Measurements from ENCODE around the gene DHDH.
"Not testable (repeated sequence)": the region's sequence is repeated elsewhere in the genome, so short reads cannot be mapped to it uniquely, and the experiment has no call there.

Gene DHDH

GRCh38 chr19:48915757-48916156, 17.7 kb upstream of the DHDH start:
- Histone ChIP-seq H3K9me3 (ENCODE audit: control insufficient read depth, low read length) (no peaks in the 10 kb centered on the region), H3K4me1 (ENCODE audit: control insufficient read depth, insufficient read depth, low read length) (no peaks in the 10 kb centered on the region), H3K27me3 (ENCODE audit: control insufficient read depth, insufficient read depth, low read length, poor library complexity, severe bottlenecking) (no peaks in the 10 kb centered on the region), H3K27ac (ENCODE audit: insufficient read depth, low read depth, low read length, poor library complexity, severe bottlenecking) (no peak overlapping the region), H3K36me3 (ENCODE audit: control insufficient read depth, insufficient read depth, low read length) (peaks cover 23% of the 10 kb centered on the region), H3K4me3 (ENCODE audit: insufficient read depth, low read depth, low read length) (no peak overlapping the region)
- 84 to 86% methylated on average over 7 to 8 of the region's 8 CpGs for WGBS, 2 experiments

GRCh38 chr19:48918071-48918470, 15.4 kb upstream of the DHDH start:
- 94 to 95% methylated on average over 6 of the region's 6 CpGs for WGBS, 2 experiments
- Histone ChIP-seq H3K4me3 (ENCODE audit: insufficient read depth, low read depth, low read length) (no peak overlapping the region), H3K9me3 (ENCODE audit: control insufficient read depth, low read length) (no peaks in the 10 kb centered on the region), H3K36me3 (ENCODE audit: control insufficient read depth, insufficient read depth, low read length) (peaks cover 11% of the 10 kb centered on the region), H3K4me1 (ENCODE audit: control insufficient read depth, insufficient read depth, low read length) (no peaks in the 10 kb centered on the region), H3K27me3 (ENCODE audit: control insufficient read depth, insufficient read depth, low read length, poor library complexity, severe bottlenecking) (no peaks in the 10 kb centered on the region), H3K27ac (ENCODE audit: insufficient read depth, low read depth, low read length, poor library complexity, severe bottlenecking) (no peak overlapping the region)

GRCh38 chr19:48918801-48919247, 14.7 kb upstream of the DHDH start:
- H3K36me3 ChIP-seq (ENCODE audit: control insufficient read depth, insufficient read depth, low read length), result peaks cover 11% of the 10 kb centered on the region
- no peaks in the 10 kb centered on the region for H3K4me1 ChIP-seq (ENCODE audit: control insufficient read depth, insufficient read depth, low read length)
- WGBS, 2 experiments, result 84 to 85% methylated on average over 18 of the region's 18 CpGs

GRCh38 chr19:48919271-48919670, 14.2 kb upstream of the DHDH start:
- not testable (repeated sequence) for H3K4me1 ChIP-seq (ENCODE audit: control insufficient read depth, insufficient read depth, low read length); H3K27me3 ChIP-seq (ENCODE audit: control insufficient read depth, insufficient read depth, low read length, poor library complexity, severe bottlenecking); H3K27ac ChIP-seq (ENCODE audit: insufficient read depth, low read depth, low read length, poor library complexity, severe bottlenecking); H3K4me3 ChIP-seq (ENCODE audit: insufficient read depth, low read depth, low read length); H3K9me3 ChIP-seq (ENCODE audit: control insufficient read depth, low read length)
- peaks cover 11% of the 10 kb centered on the region for H3K36me3 ChIP-seq (ENCODE audit: control insufficient read depth, insufficient read depth, low read length)
- WGBS, 2 experiments, result 92% methylated on average over 8 of the region's 8 CpGs

More at GRCh38 chr19:48918801-48919247, 14.7 kb upstream of the DHDH start:
- Histone ChIP-seq H3K9me3 (ENCODE audit: control insufficient read depth, low read length) (no peaks in the 10 kb centered on the region), H3K4me3 (ENCODE audit: insufficient read depth, low read depth, low read length) (no peak overlapping the region), H3K27me3 (ENCODE audit: control insufficient read depth, insufficient read depth, low read length, poor library complexity, severe bottlenecking) (no peaks in the 10 kb centered on the region), H3K27ac (ENCODE audit: insufficient read depth, low read depth, low read length, poor library complexity, severe bottlenecking) (no peak overlapping the region)

- Histone ChIP-seq H3K9me3 (ENCODE audit: control insufficient read depth, low read length) (no peaks in the 10 kb centered on the region), H3K27me3 (ENCODE audit: control insufficient read depth, insufficient read depth, low read length, poor library complexity, severe bottlenecking) (no peaks in the 10 kb centered on the region), H3K4me3 (ENCODE audit: insufficient read depth, low read depth, low read length) (no peak overlapping the region), H3K27ac (ENCODE audit: insufficient read depth, low read depth, low read length, poor library complexity, severe bottlenecking) (no peak overlapping the region), H3K4me1 (ENCODE audit: control insufficient read depth, insufficient read depth, low read length) (no peaks in the 10 kb centered on the region), H3K36me3 (ENCODE audit: control insufficient read depth, insufficient read depth, low read length) (peaks cover 3% of the 10 kb centered on the region)
- 84 to 86% methylated on average over 10 of the region's 10 CpGs for WGBS, 2 experiments
Measured at GRCh38 chr19:48920949-48921348, 12.6 kb upstream of the DHDH start.

- H3K4me1 ChIP-seq (ENCODE audit: control insufficient read depth, insufficient read depth, low read length), result no peaks in the 10 kb centered on the region
- no peak overlapping the region for H3K4me3 ChIP-seq (ENCODE audit: insufficient read depth, low read depth, low read length)
- no peaks in the 10 kb centered on the region for H3K9me3 ChIP-seq (ENCODE audit: control insufficient read depth, low read length)
- 95 to 96% methylated on average over 12 of the region's 12 CpGs for WGBS, 2 experiments
- no peaks in the 10 kb centered on the region for H3K36me3 ChIP-seq (ENCODE audit: control insufficient read depth, insufficient read depth, low read length)
- no peak overlapping the region for H3K27ac ChIP-seq (ENCODE audit: insufficient read depth, low read depth, low read length, poor library complexity, severe bottlenecking)
- no peaks in the 10 kb centered on the region for H3K27me3 ChIP-seq (ENCODE audit: control insufficient read depth, insufficient read depth, low read length, poor library complexity, severe bottlenecking)
Measured at GRCh38 chr19:48921721-48922500, 11.6 kb upstream of the DHDH start.

- Histone ChIP-seq H3K9me3 (ENCODE audit: control insufficient read depth, low read length) (no peaks in the 10 kb centered on the region), H3K27me3 (ENCODE audit: control insufficient read depth, insufficient read depth, low read length, poor library complexity, severe bottlenecking) (no peaks in the 10 kb centered on the region), H3K4me1 (ENCODE audit: control insufficient read depth, insufficient read depth, low read length) (no peaks in the 10 kb centered on the region), H3K27ac (ENCODE audit: insufficient read depth, low read depth, low read length, poor library complexity, severe bottlenecking) (no peak overlapping the region), H3K36me3 (ENCODE audit: control insufficient read depth, insufficient read depth, low read length) (no peaks in the 10 kb centered on the region), H3K4me3 (ENCODE audit: insufficient read depth, low read depth, low read length) (no peak overlapping the region)
- 91 to 92% methylated on average over 18 of the region's 18 CpGs for WGBS, 2 experiments
Measured at GRCh38 chr19:48922548-48923490, 10.7 kb upstream of the DHDH start.

- no peaks in the 10 kb centered on the region for H3K9me3 ChIP-seq (ENCODE audit: control insufficient read depth, low read length)
- H3K4me3 ChIP-seq (ENCODE audit: insufficient read depth, low read depth, low read length), result no peak overlapping the region
- no peaks in the 10 kb centered on the region for H3K36me3 ChIP-seq (ENCODE audit: control insufficient read depth, insufficient read depth, low read length)
- 86 to 88% methylated on average over 11 of the region's 11 CpGs for WGBS, 2 experiments
- H3K27ac ChIP-seq (ENCODE audit: insufficient read depth, low read depth, low read length, poor library complexity, severe bottlenecking), result no peak overlapping the region
- no peaks in the 10 kb centered on the region for H3K4me1 ChIP-seq (ENCODE audit: control insufficient read depth, insufficient read depth, low read length)
- no peaks in the 10 kb centered on the region for H3K27me3 ChIP-seq (ENCODE audit: control insufficient read depth, insufficient read depth, low read length, poor library complexity, severe bottlenecking)
Measured at GRCh38 chr19:48925240-48925843, 8.2 kb upstream of the DHDH start.

- not testable (repeated sequence) for H3K36me3 ChIP-seq (ENCODE audit: control insufficient read depth, insufficient read depth, low read length); H3K27ac ChIP-seq (ENCODE audit: insufficient read depth, low read depth, low read length, poor library complexity, severe bottlenecking); H3K27me3 ChIP-seq (ENCODE audit: control insufficient read depth, insufficient read depth, low read length, poor library complexity, severe bottlenecking); H3K4me3 ChIP-seq (ENCODE audit: insufficient read depth, low read depth, low read length); H3K4me1 ChIP-seq (ENCODE audit: control insufficient read depth, insufficient read depth, low read length); H3K9me3 ChIP-seq (ENCODE audit: control insufficient read depth, low read length)
- 87 to 88% methylated on average over 8 of the region's 8 CpGs for WGBS, 2 experiments
Measured at GRCh38 chr19:48925890-48926289, 7.6 kb upstream of the DHDH start.

GRCh38 chr19:48926909-48927308, 6.6 kb upstream of the DHDH start:
- no peak overlapping the region for H3K27ac ChIP-seq (ENCODE audit: insufficient read depth, low read depth, low read length, poor library complexity, severe bottlenecking)
- no peaks in the 10 kb centered on the region for H3K36me3 ChIP-seq (ENCODE audit: control insufficient read depth, insufficient read depth, low read length)
- no peak overlapping the region for H3K4me3 ChIP-seq (ENCODE audit: insufficient read depth, low read depth, low read length)
- H3K27me3 ChIP-seq (ENCODE audit: control insufficient read depth, insufficient read depth, low read length, poor library complexity, severe bottlenecking), result peaks cover 9% of the 10 kb centered on the region
- no peaks in the 10 kb centered on the region for H3K4me1 ChIP-seq (ENCODE audit: control insufficient read depth, insufficient read depth, low read length)
- no peaks in the 10 kb centered on the region for H3K9me3 ChIP-seq (ENCODE audit: control insufficient read depth, low read length)
- 90% methylated on average over 10 of the region's 10 CpGs for WGBS, 2 experiments

Measured in ectodermal cell (in vitro differentiated cells).